ENCODE measurements around the gene PPIC. TPM values are rescaled to one million over a fixed set of nuclear protein-coding genes. Genes with fewer than 3 reads are reported as not detected.
A peak's percentile ranks its signal among the peaks of the same experiment; 100 is the strongest.

Gene PPIC
- 13.6 TPM for total RNA-seq

DNA sequence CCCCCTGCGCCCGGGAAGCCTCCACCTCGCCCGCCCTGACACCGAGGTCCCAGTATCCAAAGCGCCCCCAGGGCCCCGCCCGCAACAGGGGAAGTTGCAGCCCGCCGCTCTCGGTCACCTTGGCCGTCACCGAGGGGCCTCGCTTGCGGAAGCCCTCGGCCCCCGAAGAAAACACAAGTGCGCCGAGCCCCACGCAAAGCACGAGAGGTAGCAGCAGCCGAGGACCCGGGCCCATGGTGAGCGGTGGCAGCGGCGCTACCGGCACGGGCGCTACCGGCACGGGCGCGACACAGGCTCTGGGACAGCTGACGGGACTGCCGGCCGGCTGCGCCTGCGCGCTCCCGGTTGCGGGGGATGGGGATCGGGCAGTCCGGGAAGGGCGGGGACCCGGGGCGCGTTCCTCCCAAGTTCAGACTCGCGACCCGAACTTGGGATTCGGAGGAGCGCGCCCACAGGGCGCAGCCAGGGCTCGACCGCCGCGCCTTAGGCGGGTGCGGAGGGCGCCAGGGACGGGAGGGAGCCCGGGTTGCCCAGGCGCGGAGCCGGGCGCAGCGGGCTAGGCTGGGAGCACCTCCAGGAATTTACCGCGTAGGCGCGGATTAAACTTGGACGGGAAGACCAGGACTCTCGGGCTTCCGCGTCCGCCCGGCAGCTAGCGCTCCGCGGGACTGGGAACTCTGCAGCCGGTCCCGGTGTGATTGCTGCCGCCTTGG, at the start of gene PPIC:
PPIC (minus strand) TSS at position 335 of the 713 bp plus-strand sequence; CDS start at position 235, 100 bp downstream.
- no peaks in the 10 kb centered on the region for H3K9me3 ChIP-seq (ENCODE audit: control insufficient read depth in 3 of 3, low read length in 3 of 3)
- H3K4me1 ChIP-seq (ENCODE audit: control insufficient read depth in 3 of 3, insufficient read depth in 3 of 3, low read length in 3 of 3), result peaks cover 0 to 22% (median 17%) of the 10 kb centered on the region in 3 donors
- H3K4me3 ChIP-seq (ENCODE audit: low read length in 3 of 3), result peak within 1 kb of the TSS; percentile 75 to 85 (median 83)
- peak within 1 kb of the TSS; percentile 84 for H3K27ac ChIP-seq (ENCODE audit: low read depth, low read length)
- H3K27me3 ChIP-seq (ENCODE audit: control insufficient read depth in 3 of 3, insufficient read depth in 3 of 3, low read length in 3 of 3), result no peaks in the 10 kb centered on the region
- H3K36me3 ChIP-seq (ENCODE audit: control insufficient read depth in 3 of 3, insufficient read depth in 3 of 3, low read length in 3 of 3), result no peaks in the 10 kb centered on the region
- peak within 1 kb of the TSS; percentile 79 to 88 (median 82) for H3K9ac ChIP-seq (ENCODE audit: low read depth in 1 of 3, low read length in 3 of 3)

DNA sequence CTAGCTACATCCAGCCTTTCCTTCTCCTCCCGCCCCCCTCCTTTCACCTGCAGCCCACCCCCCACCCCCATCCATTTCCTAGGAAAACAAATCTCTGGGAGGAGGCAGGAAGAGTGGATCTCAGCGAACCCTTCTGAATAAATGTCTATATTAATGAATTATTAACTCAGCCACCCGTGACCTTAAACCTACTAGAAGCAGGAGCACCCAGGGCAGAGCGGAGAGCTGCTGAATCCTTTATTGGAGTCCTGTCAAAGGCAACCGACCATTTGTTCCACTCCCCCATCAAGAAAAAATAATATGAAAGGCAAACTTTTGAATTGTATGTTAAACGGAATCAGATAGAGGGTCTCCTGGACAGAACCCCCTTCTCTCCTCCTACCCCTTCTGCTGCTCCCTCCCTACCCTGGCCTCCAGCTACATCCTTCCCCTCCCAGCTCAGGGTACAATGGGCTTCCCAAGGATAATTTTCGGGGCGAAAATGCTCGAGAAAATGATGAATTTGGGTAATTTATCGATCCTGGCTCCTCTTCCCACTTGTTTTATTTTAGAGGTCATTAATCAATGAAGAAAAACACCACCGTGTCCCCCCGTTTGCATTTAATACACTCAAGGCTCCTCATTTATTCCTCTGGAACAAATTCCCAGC, 49.2 kb upstream of the PPIC start:
- Histone ChIP-seq H3K9ac (ENCODE audit: low read depth in 1 of 3, low read length in 3 of 3) (no peak overlapping the region), H3K4me1 (ENCODE audit: control insufficient read depth in 3 of 3, insufficient read depth in 3 of 3, low read length in 3 of 3) (peaks cover 23 to 26% (median 25%) of the 10 kb centered on the region in 3 donors), H3K36me3 (ENCODE audit: control insufficient read depth in 3 of 3, insufficient read depth in 3 of 3, low read length in 3 of 3) (no peaks in the 10 kb centered on the region), H3K27ac (ENCODE audit: low read depth, low read length) (no peak overlapping the region), H3K4me3 (ENCODE audit: low read length in 3 of 3) (no peak overlapping the region), H3K27me3 (ENCODE audit: control insufficient read depth in 3 of 3, insufficient read depth in 3 of 3, low read length in 3 of 3) (peaks cover 49 to 67% (median 60%) of the 10 kb centered on the region in 3 donors), H3K9me3 (ENCODE audit: control insufficient read depth in 3 of 3, low read length in 3 of 3) (no peaks in the 10 kb centered on the region)

DNA sequence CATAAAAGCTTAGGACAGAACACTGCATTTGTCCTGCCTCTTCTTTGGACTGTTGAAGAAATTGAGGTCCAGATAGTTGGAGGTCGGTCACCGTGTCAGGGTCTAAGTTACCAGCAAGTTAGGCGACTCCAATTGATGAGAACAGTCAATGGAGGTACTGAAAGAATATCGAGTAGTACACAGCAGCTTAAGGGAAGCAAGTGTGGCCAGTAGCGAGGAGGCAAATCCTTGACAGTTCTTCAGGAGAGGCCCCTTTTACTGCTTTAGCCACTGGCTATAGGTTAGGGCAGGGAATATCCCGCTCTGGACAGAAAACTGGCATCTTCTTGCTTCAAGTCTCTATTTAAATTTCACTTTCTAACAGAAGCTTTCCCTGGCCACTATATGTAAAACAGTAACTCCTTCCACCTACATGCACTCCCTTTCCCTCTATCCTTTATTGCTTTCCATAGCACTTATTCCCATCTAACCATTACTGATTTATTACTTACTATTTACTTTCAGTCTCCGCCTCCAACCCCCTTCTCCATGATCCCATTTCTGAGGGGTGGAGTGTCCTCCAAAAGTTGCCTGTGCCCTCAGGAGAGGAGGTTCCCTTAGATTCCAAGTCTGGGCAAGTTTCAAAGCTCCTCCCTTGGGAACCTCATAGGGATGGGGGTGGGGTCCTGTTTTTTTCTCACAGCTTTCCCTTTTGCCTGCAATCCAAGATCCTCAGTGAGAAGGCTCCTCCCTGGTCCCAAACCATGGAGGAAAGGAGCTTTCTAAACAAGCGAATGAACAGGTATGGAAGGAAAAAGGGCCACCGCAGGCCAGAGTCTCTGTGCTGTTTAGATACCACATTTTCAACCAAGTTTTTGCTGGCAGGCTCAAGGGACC, 48.4 kb upstream of the PPIC start:
- peaks cover 43 to 60% (median 53%) of the 10 kb centered on the region in 3 donors for H3K27me3 ChIP-seq (ENCODE audit: control insufficient read depth in 3 of 3, insufficient read depth in 3 of 3, low read length in 3 of 3)

DNA sequence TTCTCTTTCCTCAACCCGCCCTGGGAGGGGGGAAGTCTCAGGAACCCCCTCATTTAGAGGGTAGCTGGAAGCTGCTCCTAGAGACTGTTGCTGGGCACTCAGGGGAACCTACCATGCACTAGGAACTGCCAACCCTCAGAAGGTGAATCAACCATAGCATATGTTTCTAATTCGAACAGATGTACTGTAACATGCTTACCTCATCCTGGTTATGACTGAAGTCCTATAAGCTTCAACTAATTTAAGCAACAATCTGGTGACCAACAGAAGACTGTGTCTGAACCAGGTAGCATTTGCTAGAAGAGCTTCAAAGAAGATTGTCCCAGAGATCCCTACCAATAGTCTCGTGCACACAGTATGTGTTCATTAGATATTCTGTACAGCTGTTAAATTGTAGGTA, 46.8 kb upstream of the PPIC start:
- Histone ChIP-seq H3K27ac (ENCODE audit: low read depth, low read length) (no peak overlapping the region), H3K36me3 (ENCODE audit: control insufficient read depth in 3 of 3, insufficient read depth in 3 of 3, low read length in 3 of 3) (no peaks in the 10 kb centered on the region), H3K27me3 (ENCODE audit: control insufficient read depth in 3 of 3, insufficient read depth in 3 of 3, low read length in 3 of 3) (peaks cover 27 to 45% (median 36%) of the 10 kb centered on the region in 3 donors)

More for the DNA sequence above, 48.4 kb upstream of the PPIC start:
- H3K27ac ChIP-seq (ENCODE audit: low read depth, low read length), result no peak overlapping the region
- peaks cover 22 to 26% (median 24%) of the 10 kb centered on the region in 3 donors for H3K4me1 ChIP-seq (ENCODE audit: control insufficient read depth in 3 of 3, insufficient read depth in 3 of 3, low read length in 3 of 3)
- H3K9me3 ChIP-seq (ENCODE audit: control insufficient read depth in 3 of 3, low read length in 3 of 3), result no peaks in the 10 kb centered on the region
- no peak overlapping the region for H3K4me3 ChIP-seq (ENCODE audit: low read length in 3 of 3)
- no peaks in the 10 kb centered on the region for H3K36me3 ChIP-seq (ENCODE audit: control insufficient read depth in 3 of 3, insufficient read depth in 3 of 3, low read length in 3 of 3)
- no peak overlapping the region for H3K9ac ChIP-seq (ENCODE audit: low read depth in 1 of 3, low read length in 3 of 3)

DNA sequence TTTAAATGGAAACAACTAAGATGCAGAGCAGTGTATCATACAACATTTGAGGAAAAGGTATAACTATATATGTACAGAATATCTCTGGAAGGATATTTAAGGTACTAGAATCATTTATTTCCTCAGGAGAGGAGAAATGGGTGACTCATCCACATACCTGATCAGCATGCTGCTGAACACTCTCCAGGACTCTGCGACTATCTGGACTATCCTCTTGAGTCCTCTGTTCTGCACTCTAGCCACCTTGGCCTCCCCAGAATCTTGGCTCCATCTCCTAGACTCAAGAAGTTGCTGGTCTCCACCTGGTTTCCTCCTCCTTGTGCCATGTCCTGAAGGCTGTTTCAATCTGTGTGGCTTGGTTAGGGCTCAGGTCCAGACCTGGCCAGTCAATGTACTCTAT, 43.7 kb upstream of the PPIC start:
- Histone ChIP-seq H3K27ac (ENCODE audit: low read depth, low read length) (no peak overlapping the region), H3K9me3 (ENCODE audit: control insufficient read depth in 3 of 3, low read length in 3 of 3) (no peaks in the 10 kb centered on the region), H3K27me3 (ENCODE audit: control insufficient read depth in 3 of 3, insufficient read depth in 3 of 3, low read length in 3 of 3) (peaks cover 0 to 18% (median 10%) of the 10 kb centered on the region in 3 donors), H3K4me3 (ENCODE audit: low read length in 3 of 3) (no peak overlapping the region), H3K36me3 (ENCODE audit: control insufficient read depth in 3 of 3, insufficient read depth in 3 of 3, low read length in 3 of 3) (no peaks in the 10 kb centered on the region), H3K4me1 (ENCODE audit: control insufficient read depth in 3 of 3, insufficient read depth in 3 of 3, low read length in 3 of 3) (no peaks in the 10 kb centered on the region), H3K9ac (ENCODE audit: low read depth in 1 of 3, low read length in 3 of 3) (no peak overlapping the region)

More for the DNA sequence above, 46.8 kb upstream of the PPIC start:
- Histone ChIP-seq H3K4me1 (ENCODE audit: control insufficient read depth in 3 of 3, insufficient read depth in 3 of 3, low read length in 3 of 3) (peaks cover 7 to 12% (median 10%) of the 10 kb centered on the region in 3 donors), H3K9me3 (ENCODE audit: control insufficient read depth in 3 of 3, low read length in 3 of 3) (no peaks in the 10 kb centered on the region), H3K4me3 (ENCODE audit: low read length in 3 of 3) (no peak overlapping the region), H3K9ac (ENCODE audit: low read depth in 1 of 3, low read length in 3 of 3) (no peak overlapping the region)

- no peaks in the 10 kb centered on the region for H3K4me1 ChIP-seq (ENCODE audit: control insufficient read depth in 3 of 3, insufficient read depth in 3 of 3, low read length in 3 of 3)
- H3K36me3 ChIP-seq (ENCODE audit: control insufficient read depth in 3 of 3, insufficient read depth in 3 of 3, low read length in 3 of 3), result no peaks in the 10 kb centered on the region
- no peak overlapping the region for H3K4me3 ChIP-seq (ENCODE audit: low read length in 3 of 3)
- H3K9me3 ChIP-seq (ENCODE audit: control insufficient read depth in 3 of 3, low read length in 3 of 3), result no peaks in the 10 kb centered on the region
- no peaks in the 10 kb centered on the region for H3K27me3 ChIP-seq (ENCODE audit: control insufficient read depth in 3 of 3, insufficient read depth in 3 of 3, low read length in 3 of 3)
- H3K9ac ChIP-seq (ENCODE audit: low read depth in 1 of 3, low read length in 3 of 3), result no peak overlapping the region
- H3K27ac ChIP-seq (ENCODE audit: low read depth, low read length), result no peak overlapping the region
Observed at GRCh38 chr5:123075521-123076163, 39.1 kb upstream of the PPIC start.

DNA sequence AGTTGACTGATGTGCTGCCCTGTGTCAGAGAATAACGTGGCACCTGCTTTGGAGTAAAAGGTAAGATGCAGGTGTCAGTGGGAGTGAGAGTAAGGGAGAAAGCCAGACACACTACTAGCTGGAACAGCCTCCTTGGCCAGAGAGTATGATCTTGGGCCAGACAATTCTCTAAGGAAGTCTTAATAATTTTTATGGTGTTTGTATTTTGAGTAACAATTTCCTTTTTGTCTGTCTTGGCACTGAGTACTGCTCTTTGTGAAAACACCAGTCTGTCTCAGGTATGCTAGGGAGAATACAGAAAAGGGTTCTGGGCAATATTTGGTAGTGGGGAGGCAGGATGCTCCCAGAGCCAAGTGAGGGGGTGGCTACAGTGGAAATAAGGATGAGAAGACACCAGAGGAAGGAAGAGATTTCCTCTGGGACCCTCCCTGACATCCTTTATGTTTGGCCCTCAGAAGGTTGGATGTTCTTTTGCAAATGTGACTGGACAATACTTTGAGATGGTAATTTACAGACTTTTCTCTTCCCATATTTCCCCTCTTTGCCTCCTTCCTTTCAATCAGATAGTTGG, 31.9 kb upstream of the PPIC start:
- Histone ChIP-seq H3K9me3 (ENCODE audit: control insufficient read depth in 3 of 3, low read length in 3 of 3) (no peaks in the 10 kb centered on the region), H3K27ac (ENCODE audit: low read depth, low read length) (no peak overlapping the region), H3K9ac (ENCODE audit: low read depth in 1 of 3, low read length in 3 of 3) (no peak overlapping the region), H3K36me3 (ENCODE audit: control insufficient read depth in 3 of 3, insufficient read depth in 3 of 3, low read length in 3 of 3) (no peaks in the 10 kb centered on the region), H3K4me3 (ENCODE audit: low read length in 3 of 3) (no peak overlapping the region), H3K4me1 (ENCODE audit: control insufficient read depth in 3 of 3, insufficient read depth in 3 of 3, low read length in 3 of 3) (no peaks in the 10 kb centered on the region), H3K27me3 (ENCODE audit: control insufficient read depth in 3 of 3, insufficient read depth in 3 of 3, low read length in 3 of 3) (no peaks in the 10 kb centered on the region)

DNA sequence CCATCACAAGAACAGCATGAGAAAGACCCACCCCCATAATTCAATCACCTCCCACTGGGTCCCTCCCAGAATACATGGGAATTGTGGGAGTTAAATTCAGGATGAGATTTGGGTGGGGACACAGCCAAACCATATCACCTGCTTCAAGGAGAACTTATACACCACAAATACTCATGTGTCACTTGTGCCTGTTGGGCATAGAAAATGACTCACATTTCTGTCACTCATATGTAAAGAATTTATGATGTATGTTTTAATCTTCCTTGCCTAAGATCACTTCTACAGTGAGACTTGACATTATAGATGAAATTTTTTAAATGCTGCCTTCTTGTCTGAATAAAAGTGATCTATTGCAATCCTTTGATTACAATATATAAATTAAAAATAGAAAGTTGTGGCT, 29.5 kb upstream of the PPIC start:
- Histone ChIP-seq H3K4me3 (ENCODE audit: low read length in 3 of 3) (no peak overlapping the region), H3K27me3 (ENCODE audit: control insufficient read depth in 3 of 3, insufficient read depth in 3 of 3, low read length in 3 of 3) (no peaks in the 10 kb centered on the region), H3K36me3 (ENCODE audit: control insufficient read depth in 3 of 3, insufficient read depth in 3 of 3, low read length in 3 of 3) (no peaks in the 10 kb centered on the region), H3K9ac (ENCODE audit: low read depth in 1 of 3, low read length in 3 of 3) (no peak overlapping the region), H3K27ac (ENCODE audit: low read depth, low read length) (no peak overlapping the region), H3K9me3 (ENCODE audit: control insufficient read depth in 3 of 3, low read length in 3 of 3) (no peaks in the 10 kb centered on the region), H3K4me1 (ENCODE audit: control insufficient read depth in 3 of 3, insufficient read depth in 3 of 3, low read length in 3 of 3) (no peaks in the 10 kb centered on the region)

DNA sequence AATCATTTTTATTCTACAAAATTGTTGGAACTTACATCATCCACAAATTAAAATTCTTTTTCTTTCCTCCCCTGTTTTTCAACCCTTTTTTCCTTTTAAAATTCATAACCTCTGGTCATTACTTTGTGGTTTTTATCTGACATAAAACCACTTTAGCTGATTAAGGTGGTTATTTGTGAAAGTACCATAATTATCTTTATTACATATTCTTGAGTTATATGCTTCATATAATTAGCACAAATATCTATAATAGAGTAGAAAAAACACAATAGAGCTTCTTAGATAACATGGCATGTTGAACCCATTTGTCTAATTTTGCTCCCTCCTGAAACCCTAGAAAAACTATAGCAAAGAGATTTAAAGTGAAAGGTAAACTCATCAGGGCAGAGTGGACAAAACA, 22.9 kb upstream of the PPIC start:
- no peaks in the 10 kb centered on the region for H3K36me3 ChIP-seq (ENCODE audit: control insufficient read depth in 3 of 3, insufficient read depth in 3 of 3, low read length in 3 of 3)
- no peak overlapping the region for H3K4me3 ChIP-seq (ENCODE audit: low read length in 3 of 3)
- H3K27me3 ChIP-seq (ENCODE audit: control insufficient read depth in 3 of 3, insufficient read depth in 3 of 3, low read length in 3 of 3), result no peaks in the 10 kb centered on the region
- no peak overlapping the region for H3K27ac ChIP-seq (ENCODE audit: low read depth, low read length)
- H3K9me3 ChIP-seq (ENCODE audit: control insufficient read depth in 3 of 3, low read length in 3 of 3), result no peaks in the 10 kb centered on the region
- no peak overlapping the region for H3K9ac ChIP-seq (ENCODE audit: low read depth in 1 of 3, low read length in 3 of 3)
- H3K4me1 ChIP-seq (ENCODE audit: control insufficient read depth in 3 of 3, insufficient read depth in 3 of 3, low read length in 3 of 3), result no peaks in the 10 kb centered on the region
